ENCODE results near the gene ICAM2.

The ICAM2 gene

GRCh38 chr17:63973930-63974593 is 46.4 kb downstream of the ICAM2 start:
- no peak for DNase-seq

- DNase-seq = no peak
These were observed 47.2 kb downstream of the ICAM2 start for GRCh38 chr17:63973247-63973646.

GRCh38 chr17:63972796-63973195 is 47.6 kb downstream of the ICAM2 start, which contains the start of gene SCN4A:
SCN4A (minus strand) TSS chr17:63972918; CDS start chr17:63972841, 77 bp downstream.
- DNase-seq = no peak

- DNase-seq = no peak
These were observed 51.2 kb downstream of the ICAM2 start for GRCh38 chr17:63969278-63969677.

GRCh38 chr17:63967953-63968352 is 52.5 kb downstream of the ICAM2 start:
- peak; percentile 53 for DNase-seq

- peak; percentile 45 for DNase-seq
These were observed 53.7 kb downstream of the ICAM2 start for GRCh38 chr17:63966646-63967264.

- DNase-seq = no peak
These were observed 57.3 kb downstream of the ICAM2 start for GRCh38 chr17:63963123-63963522.

GRCh38 chr17:63962298-63962744 is 58.1 kb downstream of the ICAM2 start:
- DNase-seq = no peak

- DNase-seq = peak; percentile 60
These were observed 58.8 kb downstream of the ICAM2 start for GRCh38 chr17:63961355-63962212.

GRCh38 chr17:63960430-63960829 is 60.0 kb downstream of the ICAM2 start:
- DNase-seq = no peak

GRCh38 chr17:63960006-63960405 is 60.4 kb downstream of the ICAM2 start:
- no peak for DNase-seq

- no peak for DNase-seq
These were observed 64.0 kb downstream of the ICAM2 start for GRCh38 chr17:63956296-63956920.

GRCh38 chr17:63955791-63956190 is 64.6 kb downstream of the ICAM2 start:
- DNase-seq = no peak

GRCh38 chr17:63955232-63955631 is 65.2 kb downstream of the ICAM2 start:
- no peak for DNase-seq

GRCh38 chr17:63954402-63955063 is 65.9 kb downstream of the ICAM2 start:
- DNase-seq = peak; percentile 33

Measured in stimulated activated CD4-positive, alpha-beta T cell treated with anti-CD3 and anti-CD28 coated beads, Interleukin-1b, Interleukin-23, amount 100 ng/mL, for 48 hours (primary cell).